Endothelial cell of umbilical vein (primary cell): ENCODE data around the gene SEC11C. TPM values are rescaled to one million over a fixed set of nuclear protein-coding genes. Genes with fewer than 3 reads are reported as not detected.

Experiments
- BruUV-seq: library from RNA; stranded (reverse); fragments of 400-500 nt; replicated peaks from 2 replicates; lab custom pipeline; 2021; lab: Mats Ljungman, UMichigan
- CTCF ChIA-PET: fragments of 300-600, 350-600 bp; sonication (Branson Sonifier 250); formaldehyde crosslinking; loops from one replicate; lab custom pipeline; 2021; ENCODE audit warnings: antibody characterized with exemption, inconsistent platforms; lab: Charles Lee
- POLR2A ChIA-PET: fragments of 300-600, 350-600 bp; sonication (Branson Sonifier 250); formaldehyde crosslinking; loops from one replicate; lab custom pipeline; 2021; ENCODE audit warnings: antibody characterized with exemption, inconsistent platforms; lab: Charles Lee
- DNase-seq: peaks from one replicate; pipeline ENCODE4 v3.0.0-alpha.2; 2011; ENCODE audit warnings: low read depth, low spot score
- FAIRE-seq: peaks from 2 replicates; lab custom pipeline; 2011; peaks lifted over from hg19 to GRCh38; lab: Jason Lieb, UNC
- H2AFZ ChIP-seq: 2 replicates; pipeline ENCODE4 v1.6.0; 2012; ENCODE audit warnings: low read depth, low read length, control low read depth, inconsistent platforms
- H3K27ac ChIP-seq: 2 replicates; pipeline ENCODE4 v1.5.1; 2011; ENCODE audit warnings: low read depth, mild to moderate bottlenecking, control low read depth, low read length, moderate library complexity; ENCODE audit not compliant: insufficient read depth
- H3K27me3 ChIP-seq, 2 experiments: 2 replicates each; pipeline versions ENCODE4 v1.6.0 to v1.6.1; 2011; ENCODE audit warnings: low read length in 2 of 2, mixed read lengths in 1 of 2; ENCODE audit not compliant: control insufficient read depth in 2 of 2, insufficient read depth in 2 of 2
- H3K36me3 ChIP-seq, 2 experiments: 2 replicates in 1 of 2; 3 replicates in 1 of 2; pipeline ENCODE4 v1.5.1; 2011; ENCODE audit warnings: low read length in 2 of 2, mild to moderate bottlenecking in 1 of 2, moderate library complexity in 1 of 2; ENCODE audit not compliant: control insufficient read depth in 2 of 2, insufficient read depth in 2 of 2; ENCODE audit errors: extremely low read depth in 1 of 2
- H3K4me1 ChIP-seq: 3 replicates; pipeline ENCODE4 v1.5.1; 2011; ENCODE audit warnings: mild to moderate bottlenecking, low read length; ENCODE audit not compliant: control insufficient read depth, insufficient read depth; ENCODE audit errors: extremely low read depth
- H3K4me2 ChIP-seq: 2 replicates; pipeline ENCODE4 v1.6.1; 2011; ENCODE audit warnings: low read length, control low read depth, mixed read lengths; ENCODE audit not compliant: insufficient read depth
- H3K4me3 ChIP-seq, 3 experiments: fragments of 200-600 bp in 1 of 3; sonication (generic), shearing (Covaris generic) in 1 of 3; replicated peaks in 1 of 3; 2 replicates each; pipeline ENCODE4 v1.5.1; 2011 to 2016; ENCODE audit warnings: control low read depth in 3 of 3, low read length in 3 of 3, mild to moderate bottlenecking in 2 of 3, inconsistent platforms in 1 of 3, low read depth in 1 of 3, moderate library complexity in 1 of 3; ENCODE audit not compliant: insufficient read depth in 1 of 3
- H3K79me2 ChIP-seq: 2 replicates; pipeline ENCODE4 v1.6.0; 2012; ENCODE audit warnings: low read length, inconsistent platforms; ENCODE audit not compliant: control insufficient read depth, insufficient read depth
- H3K9ac ChIP-seq: replicated peaks from 2 replicates; pipeline ENCODE3; 2011; ENCODE audit warnings: low read length, control low read depth; ENCODE audit not compliant: insufficient read depth; ENCODE audit errors: extremely low read depth
- H3K9me1 ChIP-seq: replicated peaks from 3 replicates; pipeline ENCODE4 v1.6.0; 2011; ENCODE audit warnings: mild to moderate bottlenecking, low read length; ENCODE audit not compliant: control insufficient read depth, insufficient read depth; ENCODE audit errors: extremely low read depth
- H3K9me3 ChIP-seq: replicated peaks from 2 replicates; pipeline ENCODE4 v1.5.1; 2012; ENCODE audit warnings: low read length, inconsistent platforms; ENCODE audit not compliant: control insufficient read depth, insufficient read depth
- H4K20me1 ChIP-seq: replicated peaks from 2 replicates; pipeline ENCODE3; 2011; ENCODE audit warnings: mild to moderate bottlenecking, low read length; ENCODE audit not compliant: control insufficient read depth, insufficient read depth; ENCODE audit errors: extremely low read depth
- EZH2 ChIP-seq: IDR thresholded peaks from 2 replicates; pipeline ENCODE4 v1.6.1; 2012; ENCODE audit warnings: borderline replicate concordance, low read depth, mild to moderate bottlenecking, moderate library complexity, low read length, inconsistent platforms; ENCODE audit not compliant: severe bottlenecking
- FOS ChIP-seq: IDR thresholded peaks from 2 replicates; pipeline ENCODE4 v1.6.1; 2011; ENCODE audit warnings: mild to moderate bottlenecking, low read length, moderate library complexity, borderline replicate concordance; ENCODE audit not compliant: insufficient read depth
- GATA2 ChIP-seq: IDR thresholded peaks from 2 replicates; pipeline ENCODE4 v1.7.0; 2011; ENCODE audit warnings: low read depth, mild to moderate bottlenecking, moderate library complexity, mixed read lengths, low read length; ENCODE audit not compliant: insufficient read length, insufficient read depth
- JUN ChIP-seq: IDR thresholded peaks from 2 replicates; pipeline ENCODE4 v1.6.1; 2011; ENCODE audit warnings: borderline replicate concordance, low read depth; ENCODE audit not compliant: insufficient read length, insufficient read depth
- MYC ChIP-seq: IDR thresholded peaks from one replicate; pipeline ENCODE4 v1.6.1; 2011; ENCODE audit warnings: mild to moderate bottlenecking, low read depth, low read length
- POLR2A ChIP-seq: IDR thresholded peaks from 2 replicates; pipeline ENCODE4 v1.6.1; 2012; ENCODE audit warnings: low read depth, mild to moderate bottlenecking, control low read depth, low read length
- POLR2AphosphoS5 ChIP-seq: IDR thresholded peaks from 2 replicates; pipeline ENCODE4 v1.6.1; 2012; ENCODE audit warnings: low read depth, mild to moderate bottlenecking, control low read depth, low read length, moderate library complexity; ENCODE audit not compliant: insufficient read depth
- dilution Hi-C: fragments of 300-500 bp; cut with MboI; formaldehyde crosslinking; loops from one replicate; pipeline ENCODE4 v1.15.0; 2019; ENCODE audit warnings: low sequenced_read_pairs; ENCODE audit not compliant: extremely low pct_ligation_motif_present
- intact Hi-C: fragments of 100-400 bp; cut with micrococcal nuclease; formaldehyde crosslinking; loops from one replicate; pipeline ENCODE4 v1.10.0; 2022
- polyA plus RNA-seq, 4 experiments: library from polyadenylated mRNA; depleted of rRNA in 3 of 4; stranded (reverse) in 3 of 4; unstranded in 1 of 4; fragments of >200 nt; gene quantifications; 2 replicates each; pipeline versions ENCODE4 v1.2.1 to v1.2.3, GENCODE V29; 2011 to 2012; ENCODE audit warnings: missing spikeins in 1 of 4
- total RNA-seq: library from RNA; stranded (reverse); gene quantifications from 2 replicates; pipeline ENCODE4 v1.2.3, GENCODE V29; 2021
- TF ChIP-seq, protein P1 (sequence below), 2 donors: IDR thresholded peaks; 1 replicate in 1 of 2; 2 replicates in 1 of 2; pipeline ENCODE4 v1.5.1; 2011; ENCODE audit warnings: low read length in 2 of 2, mild to moderate bottlenecking in 2 of 2, moderate library complexity in 2 of 2, control low read depth in 1 of 2, inconsistent platforms in 1 of 2, low read depth in 1 of 2; ENCODE audit not compliant: insufficient read depth in 1 of 2; ENCODE audit errors: extremely low read depth in 1 of 2
- TF ChIP-seq, protein P2 (sequence below): IDR thresholded peaks from 2 replicates; pipeline ENCODE4 v1.6.1; 2011; ENCODE audit not compliant: insufficient read depth, insufficient read length

SEC11C gene
- total and polyA plus RNA-seq, 2 donors (not counting 3 experiments of a cell fraction or from before 2014, with no cell fraction given): 16.3 to 29.8 TPM

DNA sequence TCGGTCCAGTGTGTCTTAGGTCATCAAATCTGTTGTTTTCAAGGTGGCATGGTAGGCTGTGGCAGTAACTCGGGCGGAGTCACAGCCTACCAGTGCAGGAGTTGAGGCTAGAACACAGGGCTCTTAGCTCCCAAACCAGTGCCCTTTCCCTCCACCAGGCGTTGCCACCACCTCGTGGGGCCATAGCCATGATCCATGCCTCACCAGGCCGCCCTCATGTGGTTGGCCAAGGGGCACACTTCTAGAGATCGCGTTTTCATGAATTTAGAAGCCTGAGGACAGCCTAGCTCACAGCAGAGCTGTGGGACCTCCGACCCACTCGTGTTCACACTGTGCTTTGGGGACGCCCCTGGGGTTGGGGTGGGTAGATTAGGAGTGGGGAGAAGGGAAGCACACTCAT, 10.6 kb downstream of the SEC11C start:
- Histone ChIP-seq H4K20me1 (no peaks in the 10 kb centered on the region), H3K4me3 (no peak overlapping the region), H3K9ac (no peak overlapping the region), H3K36me3 (no peaks in the 10 kb centered on the region), H3K4me2 (no peak overlapping the region), H3K4me1 (no peaks in the 10 kb centered on the region), H3K27me3 (no peaks in the 10 kb centered on the region), H3K79me2 (no peaks in the 10 kb centered on the region), H3K9me1 (no peaks in the 10 kb centered on the region), H3K27ac (no peak overlapping the region), H2AFZ (no peak overlapping the region), H3K9me3 (no peaks in the 10 kb centered on the region)
- no TSS peak for BruUV-seq
- intact Hi-C loops: no loop called here
- DNase-seq (no peak), FAIRE-seq (no peak)
- TF ChIP-seq FOS: no peak
- TF ChIP-seq, protein P1, sequence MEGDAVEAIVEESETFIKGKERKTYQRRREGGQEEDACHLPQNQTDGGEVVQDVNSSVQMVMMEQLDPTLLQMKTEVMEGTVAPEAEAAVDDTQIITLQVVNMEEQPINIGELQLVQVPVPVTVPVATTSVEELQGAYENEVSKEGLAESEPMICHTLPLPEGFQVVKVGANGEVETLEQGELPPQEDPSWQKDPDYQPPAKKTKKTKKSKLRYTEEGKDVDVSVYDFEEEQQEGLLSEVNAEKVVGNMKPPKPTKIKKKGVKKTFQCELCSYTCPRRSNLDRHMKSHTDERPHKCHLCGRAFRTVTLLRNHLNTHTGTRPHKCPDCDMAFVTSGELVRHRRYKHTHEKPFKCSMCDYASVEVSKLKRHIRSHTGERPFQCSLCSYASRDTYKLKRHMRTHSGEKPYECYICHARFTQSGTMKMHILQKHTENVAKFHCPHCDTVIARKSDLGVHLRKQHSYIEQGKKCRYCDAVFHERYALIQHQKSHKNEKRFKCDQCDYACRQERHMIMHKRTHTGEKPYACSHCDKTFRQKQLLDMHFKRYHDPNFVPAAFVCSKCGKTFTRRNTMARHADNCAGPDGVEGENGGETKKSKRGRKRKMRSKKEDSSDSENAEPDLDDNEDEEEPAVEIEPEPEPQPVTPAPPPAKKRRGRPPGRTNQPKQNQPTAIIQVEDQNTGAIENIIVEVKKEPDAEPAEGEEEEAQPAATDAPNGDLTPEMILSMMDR (IDR thresholded peaks at IDR 0.05; ENCODE audit: extremely low read depth in 1 of 2, insufficient read depth in 1 of 2, low read depth in 1 of 2, low read length in 2 of 2): no peak
- no peak for TF ChIP-seq EZH2
- TF ChIP-seq, protein P2, sequence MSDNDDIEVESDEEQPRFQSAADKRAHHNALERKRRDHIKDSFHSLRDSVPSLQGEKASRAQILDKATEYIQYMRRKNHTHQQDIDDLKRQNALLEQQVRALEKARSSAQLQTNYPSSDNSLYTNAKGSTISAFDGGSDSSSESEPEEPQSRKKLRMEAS: no peak
- no peak for TF ChIP-seq JUN
- no peak for TF ChIP-seq POLR2A
- TF ChIP-seq POLR2AphosphoS5: no peak
- TF ChIP-seq MYC: no peak
- no peak for TF ChIP-seq GATA2
- ChIA-PET POLR2A (no interaction called here), CTCF (no interaction called here)
- dilution Hi-C loops: no loop called here
